ENCODE measurements around the gene BMP4.

DNA sequence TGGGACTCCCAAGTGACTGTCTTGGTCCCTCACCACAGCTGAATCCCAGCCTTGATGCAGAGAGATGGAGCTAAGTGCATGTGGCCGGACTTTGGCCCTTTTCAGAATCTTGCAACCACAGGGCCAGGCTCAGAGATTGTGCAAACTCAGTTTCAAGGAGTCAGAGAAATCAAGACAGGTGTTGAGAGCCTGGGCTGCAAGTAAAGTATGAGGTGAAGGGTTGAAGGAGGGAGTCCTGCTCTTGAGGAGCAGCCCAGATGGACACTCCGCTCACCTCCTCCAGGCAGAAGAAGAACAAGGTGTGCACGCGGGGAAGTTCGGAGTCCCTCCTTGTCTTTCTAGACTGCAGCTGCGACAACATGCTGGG, 6.3 kb upstream of the BMP4 start:
- TF ChIP-seq, protein P1, sequence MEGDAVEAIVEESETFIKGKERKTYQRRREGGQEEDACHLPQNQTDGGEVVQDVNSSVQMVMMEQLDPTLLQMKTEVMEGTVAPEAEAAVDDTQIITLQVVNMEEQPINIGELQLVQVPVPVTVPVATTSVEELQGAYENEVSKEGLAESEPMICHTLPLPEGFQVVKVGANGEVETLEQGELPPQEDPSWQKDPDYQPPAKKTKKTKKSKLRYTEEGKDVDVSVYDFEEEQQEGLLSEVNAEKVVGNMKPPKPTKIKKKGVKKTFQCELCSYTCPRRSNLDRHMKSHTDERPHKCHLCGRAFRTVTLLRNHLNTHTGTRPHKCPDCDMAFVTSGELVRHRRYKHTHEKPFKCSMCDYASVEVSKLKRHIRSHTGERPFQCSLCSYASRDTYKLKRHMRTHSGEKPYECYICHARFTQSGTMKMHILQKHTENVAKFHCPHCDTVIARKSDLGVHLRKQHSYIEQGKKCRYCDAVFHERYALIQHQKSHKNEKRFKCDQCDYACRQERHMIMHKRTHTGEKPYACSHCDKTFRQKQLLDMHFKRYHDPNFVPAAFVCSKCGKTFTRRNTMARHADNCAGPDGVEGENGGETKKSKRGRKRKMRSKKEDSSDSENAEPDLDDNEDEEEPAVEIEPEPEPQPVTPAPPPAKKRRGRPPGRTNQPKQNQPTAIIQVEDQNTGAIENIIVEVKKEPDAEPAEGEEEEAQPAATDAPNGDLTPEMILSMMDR (IDR thresholded peaks at IDR 0.05): no peak
- TF ChIP-seq POLR2AphosphoS5 (IDR thresholded peaks at IDR 0.05) (no peak), POLR2A (IDR thresholded peaks at IDR 0.05) (no peak)

All from breast epithelium (tissue), 3 donors.